ENCODE results near the gene PKDCC. TPM values are rescaled to one million over a fixed set of nuclear protein-coding genes. Genes with fewer than 3 reads are reported as not detected.

The PKDCC gene
- total and polyA plus RNA-seq, 2 of the 8 experiments (the other 6 are each of a cell fraction or from before 2014, with no cell fraction given) = 49.9 to 80.1 TPM

GRCh38 chr2:42029171-42029570 lies 18.6 kb upstream of the PKDCC start (continued):
- TF ChIP-seq SIRT6 (IDR thresholded peaks at IDR 0.05; ENCODE audit: low read length) = no peak
